Stimulated activated effector memory CD8-positive, alpha-beta T cell treated with anti-CD3 and anti-CD28 coated beads, Interleukin-12 subunit alpha, Interleukin-12 subunit beta, amount 100 ng/mL, for 72 hours (primary cell): ENCODE measurements around the gene XRCC2.

Source experiments
- ATAC-seq: fragments of 150-1000 bp; cut with Tn5 transposase; 2 replicates; pipeline ENCODE4 v1.10.0; 2021
- DNase-seq, 2 donors: peaks; one replicate each; pipeline ENCODE4 v3.0.0; 2021 to 2022; ENCODE audit warnings: low spot score in 2 of 2
- H3K27ac Mint-ChIP-seq: one replicate; pipeline ENCODE4 v1.8.0; 2022; ENCODE audit warnings: mild to moderate bottlenecking, mixed read lengths
- H3K36me3 Mint-ChIP-seq: one replicate; pipeline ENCODE4 v1.8.0; 2022; ENCODE audit warnings: mild to moderate bottlenecking, mixed read lengths
- H3K4me1 Mint-ChIP-seq: one replicate; pipeline ENCODE4 v1.8.0; 2022; ENCODE audit warnings: mixed read lengths
- H3K4me3 Mint-ChIP-seq: one replicate; pipeline ENCODE4 v1.8.0; 2022; ENCODE audit warnings: mild to moderate bottlenecking, mixed read lengths
- H3K9me3 Mint-ChIP-seq: one replicate; pipeline ENCODE4 v1.8.0; 2022; ENCODE audit warnings: mixed read lengths

Gene XRCC2

DNA sequence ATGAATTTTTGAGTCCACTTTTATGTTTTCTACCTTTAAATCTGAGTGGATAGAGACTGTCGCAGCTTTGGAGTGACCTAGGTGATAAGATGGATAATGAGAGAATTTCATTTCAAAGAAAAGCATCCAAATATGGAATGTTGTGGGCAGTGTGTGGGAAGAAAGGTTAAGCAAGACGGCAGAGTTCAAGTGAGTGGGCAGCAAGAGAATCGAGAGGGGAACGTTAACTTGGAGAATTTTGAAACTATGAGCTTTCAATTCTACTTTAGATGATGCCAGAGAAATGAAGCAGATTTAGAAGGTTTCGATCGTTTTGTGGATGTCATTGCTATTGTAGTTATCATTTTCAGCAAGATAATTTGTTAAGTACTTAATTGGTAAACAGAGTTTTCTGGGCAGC, 73.0 kb downstream of the XRCC2 start:
- Mint-ChIP-seq H3K4me1 (no peaks in the 10 kb centered on the region), H3K4me3 (no peak overlapping the region), H3K27ac (no peak overlapping the region), H3K36me3 (no peaks in the 10 kb centered on the region), H3K9me3 (no peaks in the 10 kb centered on the region)
- no peak for DNase-seq
- no peak for ATAC-seq

- H3K9me3 Mint-ChIP-seq = no peaks in the 10 kb centered on the region
- DNase-seq = no peak
- no peak overlapping the region for H3K27ac Mint-ChIP-seq
- no peaks in the 10 kb centered on the region for H3K36me3 Mint-ChIP-seq
- H3K4me1 Mint-ChIP-seq = no peaks in the 10 kb centered on the region
- ATAC-seq = no peak
- H3K4me3 Mint-ChIP-seq = no peak overlapping the region
These were observed 74.6 kb downstream of the XRCC2 start for GRCh38 chr7:152601305-152601798.

DNA sequence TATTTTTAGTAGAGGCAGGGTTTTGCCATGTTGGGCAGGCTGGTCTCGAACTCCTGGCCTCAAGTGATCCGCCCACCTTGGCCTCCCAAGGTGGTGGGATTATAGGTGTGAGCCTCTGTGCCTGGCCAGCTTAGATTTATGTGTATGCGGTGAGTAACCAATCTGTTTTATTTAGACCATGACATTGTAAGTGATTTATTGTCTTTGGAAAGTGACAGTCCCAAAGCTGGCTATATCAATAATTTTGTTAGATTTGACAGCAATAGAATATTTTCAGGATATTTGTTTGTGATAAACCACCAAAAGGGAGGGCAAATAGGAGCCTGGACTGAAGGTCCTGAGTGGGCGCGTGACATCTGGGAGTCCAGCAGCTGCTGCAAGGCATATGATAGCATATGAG, 75.7 kb downstream of the XRCC2 start:
- no peak for DNase-seq
- Mint-ChIP-seq H3K36me3 (no peaks in the 10 kb centered on the region), H3K27ac (no peak overlapping the region), H3K4me1 (no peaks in the 10 kb centered on the region), H3K9me3 (no peaks in the 10 kb centered on the region), H3K4me3 (no peak overlapping the region)
- no peak for ATAC-seq

DNA sequence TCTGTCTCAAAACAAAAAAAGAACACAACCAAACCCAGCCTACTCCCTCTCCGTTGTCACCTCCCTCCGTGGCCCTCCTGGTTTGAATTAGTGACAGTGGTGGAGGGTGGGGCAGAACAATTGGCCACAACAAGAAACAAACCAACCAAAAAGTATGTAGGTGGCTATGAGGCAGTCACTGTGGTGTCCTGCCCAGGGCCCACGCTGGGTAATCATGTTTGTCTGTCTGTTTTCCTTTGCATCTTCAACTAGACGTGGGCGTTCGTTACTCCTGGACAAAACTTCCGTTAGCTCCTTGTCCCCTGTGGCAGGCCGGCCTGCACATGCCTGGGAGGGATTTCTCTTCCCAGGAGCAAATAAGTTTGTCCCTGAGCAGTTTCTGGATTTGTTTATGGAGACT, 78.4 kb downstream of the XRCC2 start:
- H3K4me1 Mint-ChIP-seq = no peaks in the 10 kb centered on the region
- ATAC-seq (peak; percentile 47), DNase-seq (no peak)
- H3K36me3 Mint-ChIP-seq = no peaks in the 10 kb centered on the region
- no peak overlapping the region for H3K4me3 Mint-ChIP-seq
- H3K9me3 Mint-ChIP-seq = no peaks in the 10 kb centered on the region
- no peak overlapping the region for H3K27ac Mint-ChIP-seq

DNA sequence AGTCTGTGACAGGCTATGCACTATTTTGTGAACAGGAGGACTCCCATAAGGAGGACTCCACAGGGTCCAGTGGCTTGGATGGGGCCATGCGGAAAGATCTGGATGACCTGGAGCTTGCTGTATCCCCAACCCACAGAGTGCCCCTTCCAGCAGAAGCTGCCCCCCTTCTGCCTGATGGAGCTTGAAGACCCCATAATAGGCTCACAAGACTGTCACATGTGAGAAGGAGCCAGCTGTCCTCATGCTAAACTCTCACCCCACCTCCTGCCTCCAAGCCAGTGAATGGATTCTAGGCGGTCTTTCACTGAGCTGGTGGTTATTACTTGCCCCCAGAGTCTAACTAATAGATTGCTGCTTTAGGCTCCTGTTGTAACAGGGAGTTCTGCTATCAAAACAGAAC, 79.1 kb downstream of the XRCC2 start:
- DNase-seq = no peak
- ATAC-seq = no peak
- no peak overlapping the region for H3K27ac Mint-ChIP-seq
- H3K9me3 Mint-ChIP-seq = no peaks in the 10 kb centered on the region
- H3K4me1 Mint-ChIP-seq = no peaks in the 10 kb centered on the region
- H3K36me3 Mint-ChIP-seq = no peaks in the 10 kb centered on the region
- no peak overlapping the region for H3K4me3 Mint-ChIP-seq
